SK-N-MC (cell line): Measurements from ENCODE around the gene C1QTNF9B.

ENCODE experiments used
- DNase-seq: peaks from one replicate; pipeline ENCODE4 v3.0.0-alpha.2; 2011; ENCODE audit warnings: low read depth, low spot score
- H3K27ac ChIP-seq: fragments of 200-600 bp; sonication (generic); 2 replicates; pipeline ENCODE4 v1.5.1; 2016; ENCODE audit warnings: mixed run types
- H3K36me3 ChIP-seq: fragments of 200-600 bp; sonication (generic); 2 replicates; pipeline ENCODE4 v1.6.1; 2017; ENCODE audit warnings: antibody characterized with exemption, low read length, mixed read lengths; ENCODE audit not compliant: insufficient read depth
- H3K4me3 ChIP-seq: fragments of 200-600 bp; sonication (generic); 2 replicates; pipeline ENCODE4 v1.5.1; 2016
- H3K9ac ChIP-seq: fragments of 200-600 bp; sonication (generic); 2 replicates; pipeline ENCODE4 v1.8.0; 2017; ENCODE audit warnings: mixed run types, mixed read lengths; ENCODE audit not compliant: insufficient read length
- H3K9me3 ChIP-seq: fragments of 200-600 bp; sonication (generic); 2 replicates; pipeline ENCODE4 v1.6.1; 2017; ENCODE audit warnings: low read depth, mild to moderate bottlenecking, antibody characterized with exemption, low read length, moderate library complexity, mixed read lengths
- EZH2 ChIP-seq: fragments of 200-600 bp; sonication (generic); IDR thresholded peaks from one replicate; pipeline ENCODE4 v1.6.1; 2017; ENCODE audit warnings: antibody characterized with exemption
- FOXP2 ChIP-seq: optimal IDR thresholded peaks from 2 replicates; pipeline ENCODE3; 2011; ENCODE audit warnings: mild to moderate bottlenecking, moderate library complexity; ENCODE audit not compliant: insufficient read depth; ENCODE audit errors: extremely low read length, control extremely low read depth
- POLR2AphosphoS5 ChIP-seq: IDR thresholded peaks from 2 replicates; pipeline ENCODE4 v1.6.1; 2012; ENCODE audit warnings: mild to moderate bottlenecking, low read depth, low read length, borderline replicate concordance

Gene C1QTNF9B

DNA sequence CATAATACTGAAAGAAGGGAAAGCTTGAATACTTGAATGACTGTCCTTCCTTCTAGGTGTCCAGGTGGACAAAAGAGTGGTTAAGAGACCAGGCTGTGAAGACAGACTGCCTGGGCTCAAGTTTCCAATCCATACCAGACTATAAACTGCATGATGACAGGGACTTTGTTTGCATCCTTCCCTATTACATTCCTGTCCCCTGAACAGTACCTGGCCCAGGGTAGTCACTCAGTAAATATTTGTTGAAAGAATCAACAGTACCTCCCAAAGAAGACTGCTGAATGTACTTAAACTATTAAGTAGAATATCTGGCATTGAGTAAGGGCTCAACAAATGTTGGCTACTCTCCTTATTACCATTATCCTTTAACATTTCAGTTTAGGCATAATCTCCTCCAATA lies 37.8 kb downstream of the C1QTNF9B start:
- no peak overlapping the region for H3K27ac ChIP-seq
- TF ChIP-seq EZH2, result no peak
- TF ChIP-seq FOXP2, result no peak
- TF ChIP-seq POLR2AphosphoS5, result no peak
- H3K9me3 ChIP-seq, result no peaks in the 10 kb centered on the region
- no peak for DNase-seq
- no peak overlapping the region for H3K4me3 ChIP-seq
- no peaks in the 10 kb centered on the region for H3K36me3 ChIP-seq
- H3K9ac ChIP-seq, result no peak overlapping the region

- Histone ChIP-seq H3K27ac (no peak overlapping the region), H3K36me3 (no peaks in the 10 kb centered on the region), H3K4me3 (no peak overlapping the region), H3K9ac (no peak overlapping the region), H3K9me3 (no peaks in the 10 kb centered on the region)
- no peak for DNase-seq
- TF ChIP-seq FOXP2, result no peak
- no peak for TF ChIP-seq EZH2
- TF ChIP-seq POLR2AphosphoS5, result no peak
Observed at GRCh38 chr13:23858546-23858945, 38.8 kb downstream of the C1QTNF9B start.

DNA sequence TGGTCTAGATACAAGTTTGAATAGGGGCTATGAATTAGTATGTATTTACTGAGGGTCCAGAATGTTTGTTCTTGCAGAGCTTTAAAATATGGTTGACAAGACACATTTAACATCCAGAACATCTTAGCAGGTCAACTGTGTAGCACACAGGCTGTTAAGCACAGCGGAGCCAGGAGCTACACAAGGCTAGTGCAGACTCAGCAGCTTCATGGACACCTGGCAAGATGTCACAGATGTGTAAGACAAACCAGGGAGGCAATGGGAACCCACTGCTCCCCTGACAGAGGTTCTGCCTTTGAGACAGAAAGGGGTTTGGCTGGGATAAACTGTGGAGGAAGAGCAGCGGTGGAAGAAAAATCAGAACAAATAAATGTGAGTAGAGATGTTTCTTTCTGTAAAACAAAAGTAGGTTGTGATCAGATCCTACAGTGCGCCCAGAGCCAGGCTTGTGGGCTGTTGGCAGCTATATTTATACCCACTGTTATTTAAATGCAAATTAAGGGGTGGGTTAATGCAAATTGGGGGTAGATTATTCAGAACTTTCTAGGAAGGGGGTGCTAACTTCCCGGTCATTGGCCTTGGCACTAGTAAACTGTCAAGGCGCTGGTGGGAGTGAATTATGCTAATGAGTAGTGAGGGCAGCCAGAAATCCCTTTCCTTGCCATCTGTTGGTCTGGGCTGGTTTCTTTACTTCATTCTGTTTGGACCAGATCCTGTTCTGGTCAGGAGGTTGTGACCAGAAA lies 41.1 kb downstream of the C1QTNF9B start:
- no peak for TF ChIP-seq POLR2AphosphoS5
- TF ChIP-seq FOXP2, result no peak
- TF ChIP-seq EZH2, result no peak
- H3K9ac ChIP-seq, result no peak overlapping the region
- H3K27ac ChIP-seq, result no peak overlapping the region
- no peak for DNase-seq
- H3K4me3 ChIP-seq, result no peak overlapping the region
- H3K36me3 ChIP-seq, result no peaks in the 10 kb centered on the region
- no peaks in the 10 kb centered on the region for H3K9me3 ChIP-seq

DNA sequence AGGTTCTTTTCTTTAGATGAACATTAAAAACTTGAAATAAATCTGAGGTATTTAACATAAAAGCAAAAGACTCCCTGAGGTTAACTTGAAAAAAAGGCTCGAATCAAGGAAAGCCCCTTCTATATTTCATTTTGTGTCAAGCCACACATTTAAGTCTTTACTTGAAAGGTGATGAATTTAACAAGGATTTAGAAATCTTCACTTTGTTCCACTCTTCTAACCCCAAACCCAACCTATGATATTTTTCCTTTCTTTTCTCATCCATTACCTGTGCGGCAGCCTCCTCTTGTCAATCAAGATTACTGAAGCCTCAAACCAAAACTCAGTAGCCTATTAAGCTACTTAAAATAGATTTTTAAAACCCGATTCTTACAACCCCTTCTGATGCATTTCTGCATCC lies 41.9 kb downstream of the C1QTNF9B start:
- Histone ChIP-seq H3K27ac (no peak overlapping the region), H3K36me3 (no peaks in the 10 kb centered on the region), H3K4me3 (no peak overlapping the region), H3K9me3 (no peaks in the 10 kb centered on the region), H3K9ac (no peak overlapping the region)
- no peak for DNase-seq
- TF ChIP-seq FOXP2, result no peak
- TF ChIP-seq EZH2, result no peak
- no peak for TF ChIP-seq POLR2AphosphoS5

DNA sequence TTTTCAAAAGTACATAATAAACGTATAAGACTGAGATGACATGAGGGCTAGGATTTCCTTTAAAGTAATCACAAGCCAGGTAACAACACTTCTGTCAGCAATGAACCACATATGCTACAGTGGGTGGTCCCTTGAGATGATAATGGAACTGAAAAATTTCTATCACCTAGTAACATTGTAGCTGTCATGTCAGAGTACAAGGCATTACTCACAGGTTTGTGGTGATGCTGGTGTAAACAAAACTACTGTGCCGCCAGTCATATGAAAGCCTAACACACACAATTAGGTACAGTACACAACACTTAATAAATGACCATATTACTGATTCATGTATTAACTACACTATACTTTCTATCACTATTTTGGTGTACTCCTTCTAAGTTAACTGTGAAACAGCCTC lies 45.0 kb downstream of the C1QTNF9B start:
- no peak overlapping the region for H3K27ac ChIP-seq
- DNase-seq, result no peak
- no peaks in the 10 kb centered on the region for H3K9me3 ChIP-seq
- no peaks in the 10 kb centered on the region for H3K36me3 ChIP-seq
- H3K9ac ChIP-seq, result no peak overlapping the region
- H3K4me3 ChIP-seq, result no peak overlapping the region
- TF ChIP-seq EZH2 (no peak), POLR2AphosphoS5 (no peak), FOXP2 (no peak)

GRCh38 chr13:23851106-23851505 lies 46.2 kb downstream of the C1QTNF9B start:
- Histone ChIP-seq H3K9me3 (no peaks in the 10 kb centered on the region), H3K9ac (no peak overlapping the region), H3K36me3 (no peaks in the 10 kb centered on the region), H3K4me3 (no peak overlapping the region), H3K27ac (no peak overlapping the region)
- no peak for DNase-seq
- TF ChIP-seq POLR2AphosphoS5, result no peak
- no peak for TF ChIP-seq FOXP2
- no peak for TF ChIP-seq EZH2

DNA sequence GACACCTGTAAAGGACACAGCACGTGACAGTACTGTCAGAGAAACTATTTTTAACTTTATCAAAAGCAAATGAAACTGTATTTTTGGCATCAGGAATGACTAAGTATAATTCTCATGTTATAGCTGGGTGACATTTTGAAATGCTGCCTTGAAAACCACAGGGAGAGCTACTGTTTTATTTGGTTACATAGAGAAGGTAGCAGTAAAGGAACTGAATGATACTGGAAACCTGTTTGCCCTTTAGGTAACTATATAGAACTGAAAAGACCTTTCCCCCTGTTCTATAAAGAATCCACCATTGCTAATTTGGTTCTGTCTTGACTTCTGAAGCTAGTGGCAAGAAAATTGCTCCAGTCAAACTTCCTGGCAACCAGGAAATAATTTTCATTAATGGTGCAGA lies 47.2 kb downstream of the C1QTNF9B start:
- no peak for TF ChIP-seq EZH2
- TF ChIP-seq FOXP2, result no peak
- no peak for TF ChIP-seq POLR2AphosphoS5
- Histone ChIP-seq H3K4me3 (no peak overlapping the region), H3K9me3 (no peaks in the 10 kb centered on the region), H3K27ac (no peak overlapping the region), H3K36me3 (no peaks in the 10 kb centered on the region), H3K9ac (no peak overlapping the region)
- no peak for DNase-seq

DNA sequence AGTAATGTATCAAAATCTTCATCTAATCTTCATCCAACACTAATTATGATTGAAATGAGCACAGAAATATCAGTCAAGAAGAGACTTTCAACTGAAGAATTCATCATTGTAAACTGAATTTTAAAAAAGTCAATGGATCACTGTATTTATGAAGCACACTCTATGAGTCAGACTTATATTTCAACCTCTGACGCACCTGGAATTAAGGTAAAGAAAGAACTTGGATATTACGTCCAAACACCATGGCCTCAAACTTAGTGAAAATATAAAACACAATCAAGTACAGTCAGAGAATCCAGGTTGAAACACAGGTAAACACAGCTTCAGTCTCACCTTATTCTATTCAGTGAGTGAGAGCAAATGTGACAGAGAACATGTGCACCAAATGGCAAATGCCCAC lies 47.6 kb downstream of the C1QTNF9B start:
- TF ChIP-seq POLR2AphosphoS5 (no peak), EZH2 (no peak), FOXP2 (no peak)
- H3K27ac ChIP-seq, result no peak overlapping the region
- H3K9me3 ChIP-seq, result no peaks in the 10 kb centered on the region
- no peaks in the 10 kb centered on the region for H3K36me3 ChIP-seq
- no peak for DNase-seq
- H3K4me3 ChIP-seq, result no peak overlapping the region
- no peak overlapping the region for H3K9ac ChIP-seq

GRCh38 chr13:23848646-23849141 lies 48.6 kb downstream of the C1QTNF9B start:
- Histone ChIP-seq H3K27ac (no peak overlapping the region), H3K36me3 (no peaks in the 10 kb centered on the region), H3K9me3 (no peaks in the 10 kb centered on the region), H3K4me3 (no peak overlapping the region), H3K9ac (no peak overlapping the region)
- TF ChIP-seq POLR2AphosphoS5 (no peak), FOXP2 (no peak), EZH2 (no peak)
- no peak for DNase-seq
